Measurements from ENCODE around the gene LIMK2.

Gene LIMK2

GRCh38 chr22:31323578-31324550, 111.8 kb downstream of the LIMK2 start:
- no peak for DNase-seq (ENCODE audit: extremely low spot score)
- TF ChIP-seq HDGF (IDR thresholded peaks at IDR 0.05; ENCODE audit: borderline replicate concordance) (no peak), LEF1 (IDR thresholded peaks at IDR 0.05; ENCODE audit: borderline replicate concordance) (no peak), SP1 (IDR thresholded peaks at IDR 0.05) (no peak), ELF4 (IDR thresholded peaks at IDR 0.05) (no peak), L3MBTL2 (conservative IDR thresholded peaks at IDR 0.05) (no peak), BHLHE40 (IDR thresholded peaks at IDR 0.05; ENCODE audit: borderline replicate concordance) (no peak), FOXK2 (IDR thresholded peaks at IDR 0.05) (no peak), FOXA1 (IDR thresholded peaks at IDR 0.05) (no peak)
- ChIA-PET POLR2A (interaction anchor here (1.0 to 1.1 kb wide), 2 partner anchors 14 to 23 kb away, joined by 3 read pairs; partner anchors contain the start of gene PATZ1), CTCF (interaction anchor here (0.9 to 2.0 kb wide), 2 partner anchors 10 to 234 kb away, joined by 6 read pairs; no protein-coding TSS in a partner anchor)

GRCh38 chr22:31326877-31327276, 114.8 kb downstream of the LIMK2 start:
- CTCF ChIA-PET: interaction anchor here (1.0 to 1.5 kb wide), 2 partner anchors 14 to 38 kb away, joined by 3 to 5 read pairs; no protein-coding TSS in a partner anchor
- POLR2A ChIA-PET: interaction anchor here (1.0 to 1.4 kb wide), 3 partner anchors 10 to 20 kb away, joined by 3 to 5 read pairs (median 3); partner anchors contain the start of gene PATZ1
- TF ChIP-seq SUZ12 (IDR thresholded peaks at IDR 0.05): no peak
- no peak for TF ChIP-seq NFRKB (IDR thresholded peaks at IDR 0.05)
- no peak for TF ChIP-seq LEF1 (IDR thresholded peaks at IDR 0.05; ENCODE audit: borderline replicate concordance)
- DNase-seq (ENCODE audit: extremely low spot score): no peak

GRCh38 chr22:31327806-31328543, 115.9 kb downstream of the LIMK2 start:
- ChIA-PET CTCF (interaction anchor here (1.5 kb wide), 1 partner anchor 15 kb away, joined by 3 read pairs; no protein-coding TSS in a partner anchor), POLR2A (interaction anchor here (1.0 to 1.4 kb wide), 3 partner anchors 9 to 19 kb away, joined by 3 to 5 read pairs (median 3); partner anchors contain the start of gene PATZ1)
- TF ChIP-seq BHLHE40 (IDR thresholded peaks at IDR 0.05; ENCODE audit: borderline replicate concordance) (no peak), ARNT (IDR thresholded peaks at IDR 0.05) (no peak), FOXA1 (IDR thresholded peaks at IDR 0.05) (no peak), L3MBTL2 (conservative IDR thresholded peaks at IDR 0.05) (no peak), FOXK2 (IDR thresholded peaks at IDR 0.05) (no peak), NFRKB (IDR thresholded peaks at IDR 0.05) (no peak), HDGF (IDR thresholded peaks at IDR 0.05; ENCODE audit: borderline replicate concordance) (no peak)
- no peak for DNase-seq (ENCODE audit: extremely low spot score)

GRCh38 chr22:31328544-31328960, 116.5 kb downstream of the LIMK2 start:
- ChIA-PET POLR2A (no interaction called here), CTCF (interaction anchor here (1.5 kb wide), 1 partner anchor 15 kb away, joined by 3 read pairs; no protein-coding TSS in a partner anchor)
- TF ChIP-seq FOXM1 (IDR thresholded peaks at IDR 0.05; ENCODE audit: borderline replicate concordance) (no peak), ELF4 (IDR thresholded peaks at IDR 0.05) (no peak), SUZ12 (IDR thresholded peaks at IDR 0.05) (no peak), SP1 (IDR thresholded peaks at IDR 0.05) (no peak), FOXA1 (IDR thresholded peaks at IDR 0.05) (no peak), HDGF (IDR thresholded peaks at IDR 0.05; ENCODE audit: borderline replicate concordance) (no peak)
- no peak for DNase-seq (ENCODE audit: extremely low spot score)

- TF ChIP-seq NFRKB (IDR thresholded peaks at IDR 0.05) (no peak), SP1 (IDR thresholded peaks at IDR 0.05) (no peak), SUZ12 (IDR thresholded peaks at IDR 0.05) (no peak), FOXM1 (IDR thresholded peaks at IDR 0.05; ENCODE audit: borderline replicate concordance) (no peak), FOXK2 (IDR thresholded peaks at IDR 0.05) (no peak), BHLHE40 (IDR thresholded peaks at IDR 0.05; ENCODE audit: borderline replicate concordance) (no peak), CTBP1 (IDR thresholded peaks at IDR 0.05; ENCODE audit: borderline replicate concordance) (no peak), L3MBTL2 (conservative IDR thresholded peaks at IDR 0.05) (no peak), ELF4 (IDR thresholded peaks at IDR 0.05) (no peak), PKNOX1 (IDR thresholded peaks at IDR 0.05) (no peak), HDGF (IDR thresholded peaks at IDR 0.05; ENCODE audit: borderline replicate concordance) (no peak), FOXA1 (IDR thresholded peaks at IDR 0.05) (no peak), ARNT (IDR thresholded peaks at IDR 0.05) (no peak), LEF1 (IDR thresholded peaks at IDR 0.05; ENCODE audit: borderline replicate concordance) (no peak), ZNF384 (IDR thresholded peaks at IDR 0.05) (no peak), TARDBP (IDR thresholded peaks at IDR 0.05) (no peak)
- ChIA-PET CTCF (interaction anchor here (1.5 kb wide), 1 partner anchor 16 kb away, joined by 3 read pairs; no protein-coding TSS in a partner anchor), POLR2A (no interaction called here)
- no peak for DNase-seq (ENCODE audit: extremely low spot score)
Observed at GRCh38 chr22:31329029-31329428, 116.9 kb downstream of the LIMK2 start.
